ENCODE measurements around the gene KIRREL3.

- no peak for TF ChIP-seq POLR2A (IDR thresholded peaks at IDR 0.05)
- TF ChIP-seq, protein P1, sequence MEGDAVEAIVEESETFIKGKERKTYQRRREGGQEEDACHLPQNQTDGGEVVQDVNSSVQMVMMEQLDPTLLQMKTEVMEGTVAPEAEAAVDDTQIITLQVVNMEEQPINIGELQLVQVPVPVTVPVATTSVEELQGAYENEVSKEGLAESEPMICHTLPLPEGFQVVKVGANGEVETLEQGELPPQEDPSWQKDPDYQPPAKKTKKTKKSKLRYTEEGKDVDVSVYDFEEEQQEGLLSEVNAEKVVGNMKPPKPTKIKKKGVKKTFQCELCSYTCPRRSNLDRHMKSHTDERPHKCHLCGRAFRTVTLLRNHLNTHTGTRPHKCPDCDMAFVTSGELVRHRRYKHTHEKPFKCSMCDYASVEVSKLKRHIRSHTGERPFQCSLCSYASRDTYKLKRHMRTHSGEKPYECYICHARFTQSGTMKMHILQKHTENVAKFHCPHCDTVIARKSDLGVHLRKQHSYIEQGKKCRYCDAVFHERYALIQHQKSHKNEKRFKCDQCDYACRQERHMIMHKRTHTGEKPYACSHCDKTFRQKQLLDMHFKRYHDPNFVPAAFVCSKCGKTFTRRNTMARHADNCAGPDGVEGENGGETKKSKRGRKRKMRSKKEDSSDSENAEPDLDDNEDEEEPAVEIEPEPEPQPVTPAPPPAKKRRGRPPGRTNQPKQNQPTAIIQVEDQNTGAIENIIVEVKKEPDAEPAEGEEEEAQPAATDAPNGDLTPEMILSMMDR (IDR thresholded peaks at IDR 0.05): no peak
- no peak for TF ChIP-seq POLR2AphosphoS5 (IDR thresholded peaks at IDR 0.05)
These were observed 402.0 kb downstream of the KIRREL3 start for GRCh38 chr11:126598344-126599216.

Measured in prostate gland (tissue), 2 donors.